ENCODE results near the gene MEIS2. TPM values are rescaled to one million over a fixed set of nuclear protein-coding genes. Genes with fewer than 3 reads are reported as not detected.

MEIS2 gene
- total RNA-seq, result 6.3 and 15.0 TPM in 2 replicates

DNA sequence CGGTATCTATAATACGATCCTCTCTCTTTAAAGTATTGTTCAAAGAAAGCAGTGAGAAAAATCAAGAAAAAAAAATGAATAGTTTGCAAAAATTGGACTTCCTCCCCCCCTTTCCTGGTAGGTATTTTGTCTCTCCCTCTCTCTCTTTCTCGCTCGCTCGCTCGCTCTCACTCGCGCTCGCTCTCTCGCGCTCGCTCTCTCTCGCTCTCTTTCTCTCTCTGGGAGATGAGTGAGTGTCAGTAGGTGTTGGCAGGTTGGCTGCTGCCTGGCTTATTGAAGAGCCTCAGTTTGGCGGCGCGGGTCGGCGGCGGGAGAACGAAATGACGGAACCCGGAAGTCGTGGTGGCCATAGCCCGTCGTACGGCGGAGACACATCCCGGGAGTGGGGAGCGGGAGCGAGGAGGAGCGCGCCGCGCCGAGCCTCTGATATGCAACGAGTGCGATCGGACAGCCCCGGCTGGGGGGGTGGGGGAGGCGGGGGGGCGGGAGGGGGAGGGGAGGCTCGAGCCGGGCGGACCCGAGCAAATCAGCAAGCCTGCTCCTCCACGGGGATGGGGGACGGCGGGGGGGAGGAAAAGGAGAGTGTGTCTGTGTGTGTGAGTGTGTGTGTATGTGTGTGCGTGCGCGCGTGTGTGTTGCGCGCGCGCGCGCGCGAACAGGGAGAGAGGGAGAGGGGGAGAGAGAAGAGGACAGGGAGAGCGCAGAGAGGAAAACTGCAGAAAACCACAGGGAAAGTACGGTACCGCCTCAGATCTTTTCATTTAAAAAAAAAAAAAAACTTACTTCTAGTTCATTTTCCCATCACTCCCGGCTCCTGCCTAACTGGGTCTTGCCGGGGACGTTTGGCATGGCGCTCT, at the start of gene MEIS2:
TSS of gene MEIS2 (minus strand) at position 441 of the 857 bp plus-strand sequence. CDS start 1,083 bp downstream, outside the sequence.
- DNase-seq (ENCODE audit: low read depth in 2 of 2), result peak; percentile 88 to 93

DNA sequence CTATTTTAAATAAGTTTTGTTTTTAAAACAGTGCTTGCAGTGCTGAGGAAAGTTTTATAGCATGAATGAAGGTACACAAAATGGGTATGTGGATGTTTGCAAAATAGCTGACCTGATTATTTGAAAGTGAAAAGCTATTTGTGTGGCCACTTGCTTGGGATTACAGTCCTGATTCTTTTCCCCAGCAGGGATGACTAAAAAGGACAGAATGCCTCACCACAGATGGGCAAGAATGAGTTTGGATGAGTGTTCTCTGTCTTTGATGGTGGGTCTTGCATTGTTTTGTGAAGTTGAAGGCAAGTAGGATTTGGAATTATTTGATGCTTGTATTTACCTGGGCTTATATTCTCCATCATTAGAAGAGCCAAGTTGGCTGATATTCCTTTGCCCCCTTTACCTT, 48.8 kb upstream of the MEIS2 start:
- no peak for DNase-seq (ENCODE audit: low read depth in 2 of 2)

DNA sequence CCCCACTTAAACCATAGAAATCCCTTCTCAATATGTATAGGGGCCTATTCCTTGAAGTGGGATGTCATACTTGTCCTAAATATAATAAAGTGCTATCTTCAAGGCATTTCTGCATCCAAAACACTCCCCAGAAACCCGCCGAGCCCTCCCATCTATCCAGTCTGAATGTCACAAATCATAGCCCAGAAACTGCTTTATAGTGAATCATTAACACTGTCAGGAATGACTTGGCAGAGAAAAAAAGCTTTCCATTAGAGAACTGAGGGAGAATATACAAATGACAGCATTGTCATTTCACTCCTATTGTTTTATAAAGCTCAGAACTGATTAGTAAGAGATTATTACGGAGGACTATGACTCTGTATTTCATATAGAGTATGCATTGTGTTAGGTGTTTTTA, 48.4 kb upstream of the MEIS2 start:
- no peak for DNase-seq (ENCODE audit: low read depth in 2 of 2)

DNA sequence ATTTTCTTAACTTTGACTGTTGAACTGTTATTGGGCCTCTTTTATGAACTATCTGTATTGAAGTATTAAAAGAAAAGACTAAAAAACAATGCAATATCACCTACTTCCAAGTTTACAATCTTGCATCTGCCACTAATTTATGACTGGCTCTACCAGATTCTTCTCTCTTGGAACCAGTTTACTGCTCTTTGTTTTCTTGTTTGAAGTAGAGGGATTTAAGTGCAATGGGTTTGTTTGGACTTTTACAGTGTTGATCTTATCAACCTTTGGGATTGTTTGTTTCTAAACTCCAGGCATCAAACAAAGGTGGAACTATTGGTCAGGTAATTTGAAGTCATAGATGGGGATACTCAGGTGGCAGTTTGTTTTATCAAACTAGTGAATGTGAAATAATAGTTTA, 43.0 kb upstream of the MEIS2 start:
- DNase-seq (ENCODE audit: low read depth in 2 of 2), result no peak

DNA sequence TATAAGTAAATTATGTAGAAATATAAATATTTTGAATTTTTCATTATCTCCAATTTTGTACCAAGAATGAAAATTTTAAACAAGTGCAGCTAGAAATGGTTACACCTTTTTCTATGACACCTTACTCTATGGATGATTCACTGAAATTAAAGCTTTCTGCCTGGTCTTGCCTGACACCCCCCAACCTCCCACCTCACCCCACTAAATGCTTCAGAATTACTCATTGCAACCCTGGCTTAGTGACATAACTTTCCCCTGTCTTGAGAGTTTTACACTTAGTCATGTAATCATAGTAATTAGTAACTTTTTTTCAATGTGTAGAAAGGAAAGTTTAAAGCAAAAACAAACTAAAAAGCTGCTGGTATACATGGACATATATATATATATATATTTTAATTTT, 42.0 kb upstream of the MEIS2 start:
- no peak for DNase-seq (ENCODE audit: low read depth in 2 of 2)

DNA sequence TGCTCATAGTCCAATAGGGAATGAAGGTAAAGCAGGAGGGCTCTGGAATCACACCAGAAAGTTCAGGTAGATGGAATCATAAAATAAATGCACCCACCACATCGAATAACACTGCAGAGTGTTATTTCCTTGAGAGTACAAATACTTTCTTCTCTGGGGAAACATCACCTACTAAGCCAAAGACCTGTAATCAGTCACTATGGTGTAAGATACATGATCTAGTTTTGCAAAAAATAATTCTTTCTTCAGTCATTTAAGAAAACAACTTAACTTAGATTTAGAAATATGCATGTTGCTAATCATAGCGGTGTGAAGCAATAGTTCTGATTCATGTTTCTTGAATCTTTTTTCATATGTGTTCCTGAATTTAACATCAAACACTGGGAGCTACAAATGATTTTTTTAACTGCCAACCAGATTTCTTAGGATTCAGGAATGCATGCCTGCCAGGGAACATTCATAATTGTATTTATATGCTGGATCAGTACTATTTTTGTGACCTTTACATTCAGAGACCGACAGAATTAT, 40.2 kb upstream of the MEIS2 start:
- no peak for DNase-seq (ENCODE audit: low read depth in 2 of 2)

DNA sequence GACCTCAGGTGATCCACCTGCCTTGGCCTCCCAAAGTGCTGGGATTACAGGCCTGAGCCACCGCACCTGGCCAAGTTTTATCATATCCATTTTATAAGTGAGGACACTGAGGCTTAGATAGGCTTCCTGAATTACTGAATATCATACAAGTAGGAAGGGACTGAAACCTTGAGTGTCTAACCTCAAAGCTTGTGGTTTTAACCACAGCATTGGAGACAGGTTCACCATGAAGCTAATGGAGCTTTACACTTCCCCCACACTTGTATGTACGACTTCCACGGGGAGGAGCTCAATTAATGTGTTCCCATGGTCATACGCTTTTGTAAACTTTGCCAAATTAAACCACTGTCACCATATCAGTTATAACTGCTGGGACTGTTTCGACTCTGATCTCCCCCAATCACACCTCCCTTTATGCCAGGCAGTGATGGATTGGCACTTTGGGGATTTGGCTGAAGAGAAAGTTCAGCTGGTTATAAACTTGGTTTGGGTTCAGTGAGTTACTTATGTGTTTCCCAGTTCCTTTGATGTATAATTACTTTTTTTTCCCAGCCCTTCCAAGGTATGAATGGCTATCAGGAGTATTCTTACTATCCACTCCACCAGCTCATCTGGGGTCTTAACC, 38.4 kb upstream of the MEIS2 start:
- no peak for DNase-seq (ENCODE audit: low read depth in 2 of 2)

DNA sequence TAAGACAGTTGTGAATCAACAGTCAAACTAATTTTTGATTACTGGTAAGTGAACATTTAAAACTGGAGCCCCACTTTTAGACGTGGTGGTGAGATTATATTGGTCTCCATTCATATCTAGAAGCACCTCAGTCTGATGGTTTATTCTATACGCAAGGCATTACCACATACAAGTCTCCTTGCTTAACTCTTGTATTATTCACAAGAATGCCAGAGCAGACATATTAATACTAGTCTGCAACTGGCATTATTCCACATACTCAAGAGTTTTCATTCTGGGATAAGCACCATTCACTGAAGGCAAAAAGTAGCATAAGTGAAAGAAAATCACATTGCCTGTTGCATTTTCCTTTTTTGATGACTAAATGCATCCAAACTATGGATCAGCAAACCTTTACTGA, 36.9 kb upstream of the MEIS2 start:
- no peak for DNase-seq (ENCODE audit: low read depth in 2 of 2)

DNA sequence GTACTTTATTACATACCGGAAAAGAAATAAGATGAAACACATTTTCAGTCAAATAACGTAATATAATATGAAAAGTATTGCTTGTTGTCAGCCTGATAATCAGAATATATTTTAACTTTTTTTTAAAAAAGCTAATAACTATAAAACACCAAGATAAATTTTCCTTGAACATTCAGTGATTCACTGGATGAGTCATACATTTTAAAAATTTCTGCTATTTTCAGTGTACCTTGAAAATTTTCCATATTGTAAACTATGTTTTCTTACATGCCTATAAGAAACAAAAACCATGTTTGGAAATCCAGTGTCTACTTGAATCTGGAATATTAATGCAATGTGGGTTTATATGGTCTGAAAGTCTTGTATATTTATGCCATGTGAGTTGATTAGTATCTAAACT, 36.3 kb upstream of the MEIS2 start:
- DNase-seq (ENCODE audit: low read depth in 2 of 2), result no peak

DNA sequence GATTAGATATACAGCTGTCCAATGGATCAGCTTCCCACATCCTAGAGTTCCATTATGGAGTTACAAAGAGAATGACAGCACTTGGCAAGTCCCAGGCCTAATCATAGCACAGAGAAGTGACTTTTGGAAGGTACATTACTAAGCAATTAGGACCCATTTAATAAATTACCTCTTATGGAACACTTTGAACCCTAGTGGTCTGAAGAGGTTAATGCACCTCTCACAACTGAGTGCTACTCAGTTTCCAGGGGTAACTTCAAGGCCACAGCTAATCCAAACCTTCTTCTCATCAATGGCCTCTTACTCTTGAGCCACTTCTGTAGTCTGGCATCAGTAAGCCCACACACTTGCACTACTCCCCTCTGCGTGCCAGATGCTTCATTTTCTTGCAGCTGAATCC, 34.9 kb upstream of the MEIS2 start:
- DNase-seq (ENCODE audit: low read depth in 2 of 2), result peak in 1 of 2 donors; percentile 32

DNA sequence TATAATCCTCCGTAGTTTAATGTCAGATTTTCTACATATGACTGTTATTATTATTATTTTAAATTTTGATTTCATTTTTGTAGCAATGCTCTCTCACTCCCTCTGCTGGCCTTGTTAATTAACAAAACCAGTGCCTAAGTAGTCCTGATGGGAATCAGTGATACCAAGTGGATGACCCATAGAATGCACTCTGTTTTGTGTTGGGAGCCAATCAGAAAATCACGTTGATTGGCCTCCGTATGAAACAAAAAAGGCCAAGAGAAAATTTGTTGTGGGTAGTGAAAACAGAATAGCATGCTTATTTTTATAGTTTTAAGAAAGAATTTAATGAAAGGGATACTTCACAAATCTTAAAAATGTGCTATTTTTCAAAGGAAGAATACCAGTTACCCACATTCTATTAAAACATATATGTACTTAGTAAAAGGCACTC, 34.4 kb upstream of the MEIS2 start:
- DNase-seq (ENCODE audit: low read depth in 2 of 2), result peak; percentile 33 to 59

DNA sequence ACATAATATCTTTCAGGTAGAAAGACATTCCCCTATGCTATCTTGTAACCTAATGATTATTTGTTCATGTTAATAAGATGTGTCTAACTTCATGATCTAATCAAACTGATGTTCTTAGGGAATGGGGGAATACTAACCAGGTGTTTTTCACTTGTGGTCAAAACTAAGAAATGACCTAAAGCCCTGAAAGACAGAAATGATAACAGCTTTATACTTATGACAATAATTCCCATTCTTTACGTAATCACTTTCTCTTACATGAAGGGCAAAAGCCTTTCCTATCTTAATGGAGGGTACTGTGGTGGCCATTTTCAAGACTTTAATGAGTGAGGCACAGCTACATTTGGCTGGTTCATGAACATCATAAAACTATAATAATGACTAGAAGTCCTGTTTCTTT, 33.9 kb upstream of the MEIS2 start:
- no peak for DNase-seq (ENCODE audit: low read depth in 2 of 2)

DNA sequence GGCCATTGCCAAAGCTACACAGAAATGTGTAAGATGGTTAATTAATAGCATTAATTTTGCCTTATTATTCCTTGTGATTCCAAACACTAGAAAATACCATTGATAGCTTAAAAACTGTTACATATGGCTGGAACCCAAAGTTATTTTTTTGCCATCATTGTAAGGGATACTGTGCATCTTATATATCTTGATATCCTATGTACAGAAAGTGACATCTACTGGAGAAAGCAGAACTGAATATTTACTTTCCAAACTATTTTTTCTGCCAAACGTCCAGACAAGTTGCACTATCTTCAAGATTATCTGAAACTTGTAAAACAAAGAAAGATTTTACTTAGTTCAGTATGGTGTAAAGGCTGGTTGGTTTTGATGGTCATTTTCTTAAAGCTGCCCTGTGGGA, 33.3 kb upstream of the MEIS2 start:
- DNase-seq (ENCODE audit: low read depth in 2 of 2), result peak in 1 of 2 donors; percentile 17

DNA sequence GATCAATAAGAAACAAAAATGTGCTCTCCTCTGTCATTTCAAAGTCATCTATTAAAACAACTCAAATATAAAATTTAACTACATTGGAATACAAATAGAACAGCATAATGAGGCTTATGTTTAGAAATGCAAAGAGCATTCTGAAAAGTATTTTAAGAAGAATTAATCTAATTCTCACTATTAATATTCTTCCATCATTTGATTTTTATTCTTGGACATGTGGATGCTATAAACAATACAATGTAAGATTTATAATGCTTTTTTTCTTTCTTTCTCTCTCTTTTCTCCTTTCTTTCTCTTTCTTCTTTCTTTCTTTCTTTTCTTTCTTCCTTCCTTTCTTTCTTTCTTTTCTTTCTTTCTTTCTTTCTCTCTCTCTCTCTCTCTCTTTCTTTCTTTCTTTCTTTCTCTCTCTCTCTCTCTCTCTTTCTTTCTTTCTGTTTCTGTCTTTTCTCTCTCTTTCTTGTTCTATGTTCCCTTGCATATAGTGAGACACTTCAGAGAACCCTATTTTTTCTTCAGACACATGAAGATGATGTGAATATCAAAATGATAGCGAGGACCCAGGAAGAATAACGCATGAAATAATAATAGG, 32.6 kb upstream of the MEIS2 start:
- no peak for DNase-seq (ENCODE audit: low read depth in 2 of 2)

DNA sequence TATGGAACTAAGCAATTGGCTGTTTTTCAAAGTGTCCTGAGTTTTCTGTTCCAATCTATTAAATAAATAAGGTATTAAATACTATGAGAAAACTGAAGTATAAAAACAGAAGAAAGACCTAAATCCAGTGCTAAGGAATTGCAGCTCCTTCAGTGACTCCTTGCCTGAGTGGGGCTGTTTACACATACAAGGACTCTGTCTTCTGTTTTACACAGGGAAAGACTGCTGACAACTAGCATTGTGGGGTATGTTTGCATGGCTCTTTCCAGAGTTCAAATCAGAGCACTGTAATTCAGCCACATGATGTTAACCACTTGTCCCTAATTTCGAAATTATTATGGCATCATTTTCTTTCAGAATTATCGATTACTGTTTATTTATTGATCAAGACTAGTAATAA, 31.3 kb upstream of the MEIS2 start:
- DNase-seq (ENCODE audit: low read depth in 2 of 2), result no peak

DNA sequence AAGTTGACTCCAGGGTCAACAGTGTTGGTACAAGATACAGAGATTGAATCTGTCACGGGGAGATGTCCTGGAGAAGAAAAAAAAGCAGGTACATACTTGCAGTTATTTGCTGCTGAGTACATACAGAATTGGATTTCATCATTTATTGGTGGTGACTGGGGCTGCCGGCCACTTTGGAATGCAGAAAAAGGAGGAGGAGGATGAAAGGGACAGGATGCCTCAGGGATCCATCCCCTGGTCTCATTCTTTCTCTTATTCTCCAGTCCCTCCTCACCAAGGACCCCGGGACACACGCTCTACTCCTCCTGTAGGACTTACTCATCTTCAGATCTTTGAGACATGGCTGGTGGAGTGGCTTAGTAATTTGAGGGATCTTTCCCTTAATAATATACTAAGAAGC, 30.0 kb upstream of the MEIS2 start:
- no peak for DNase-seq (ENCODE audit: low read depth in 2 of 2)

DNA sequence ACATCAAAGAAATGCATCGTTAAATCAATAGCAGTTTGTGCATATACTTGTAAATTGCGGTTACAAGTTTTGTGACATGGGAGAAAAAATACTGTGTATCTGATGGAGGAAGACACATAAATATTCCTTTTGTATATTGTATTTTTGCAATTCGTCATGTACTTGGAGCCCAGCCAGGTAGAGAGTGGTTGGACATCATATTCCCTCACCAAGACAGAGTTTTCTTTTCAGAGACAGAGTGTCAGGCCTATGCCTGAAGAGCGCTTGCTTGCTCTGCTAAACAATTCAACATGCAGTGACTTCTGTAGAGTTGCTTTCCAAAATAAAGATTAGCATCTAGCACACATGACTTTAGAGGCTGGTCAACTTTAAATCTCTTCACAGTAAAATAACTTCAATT, 24.8 kb upstream of the MEIS2 start:
- DNase-seq (ENCODE audit: low read depth in 2 of 2), result no peak

DNA sequence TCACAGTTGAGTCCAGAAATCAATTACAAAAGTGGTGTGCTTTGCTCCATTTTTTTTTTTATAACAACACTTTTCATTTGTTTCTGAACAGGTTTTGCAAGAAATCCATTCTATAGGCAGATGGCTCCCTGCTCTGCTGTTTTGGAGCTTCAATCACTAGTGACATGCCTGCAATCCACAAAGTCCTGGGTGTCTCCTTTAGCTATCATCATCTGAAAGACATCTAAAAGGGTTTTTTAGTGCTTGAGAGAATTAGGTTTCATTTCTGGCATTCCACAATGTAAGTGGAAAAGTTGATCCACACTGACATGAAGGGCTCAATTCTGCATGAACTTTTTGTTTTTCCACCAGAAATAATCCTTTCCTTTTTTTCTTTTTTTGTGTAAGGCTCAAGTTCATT, 24.0 kb upstream of the MEIS2 start:
- no peak for DNase-seq (ENCODE audit: low read depth in 2 of 2)

DNA sequence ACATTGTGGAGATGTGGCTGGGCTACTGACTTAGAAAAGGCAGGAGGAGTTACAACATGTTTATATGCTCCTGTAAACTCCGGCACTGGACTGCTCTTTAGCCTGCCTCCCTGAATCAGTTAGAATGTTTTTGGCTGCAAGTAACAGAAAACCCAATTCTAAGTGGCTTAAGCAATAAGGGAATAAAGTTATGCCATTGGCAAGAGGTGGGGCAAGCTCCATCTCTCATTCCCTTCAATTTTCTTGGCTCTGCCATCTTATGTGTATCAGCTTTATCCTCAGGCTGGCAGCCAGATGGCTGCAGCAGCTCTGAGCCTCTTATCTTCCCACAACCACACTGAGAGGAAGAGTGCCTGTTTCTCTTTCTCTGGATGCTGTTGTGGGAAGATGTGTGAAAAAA, 22.4 kb upstream of the MEIS2 start:
- DNase-seq (ENCODE audit: low read depth in 2 of 2), result no peak

DNA sequence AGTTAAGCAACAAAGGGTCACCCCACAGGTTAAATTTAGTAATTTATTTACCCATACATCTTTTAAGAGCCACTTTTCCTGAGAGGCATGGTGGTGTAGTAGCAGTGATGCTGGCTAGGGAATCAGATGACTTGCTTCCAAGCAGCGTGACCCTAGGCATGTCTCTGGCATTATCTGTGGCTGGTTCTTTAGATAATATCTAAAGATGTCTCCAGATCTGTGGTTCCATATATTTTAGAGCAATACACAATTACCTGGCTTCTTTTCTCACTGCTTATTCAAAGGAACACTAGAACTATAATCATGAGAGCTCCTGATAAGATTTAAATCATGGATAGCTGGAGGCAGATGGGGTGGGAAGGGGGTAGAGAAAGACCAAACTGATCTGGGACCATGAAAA, 21.1 kb upstream of the MEIS2 start:
- DNase-seq (ENCODE audit: low read depth in 2 of 2), result no peak

DNA sequence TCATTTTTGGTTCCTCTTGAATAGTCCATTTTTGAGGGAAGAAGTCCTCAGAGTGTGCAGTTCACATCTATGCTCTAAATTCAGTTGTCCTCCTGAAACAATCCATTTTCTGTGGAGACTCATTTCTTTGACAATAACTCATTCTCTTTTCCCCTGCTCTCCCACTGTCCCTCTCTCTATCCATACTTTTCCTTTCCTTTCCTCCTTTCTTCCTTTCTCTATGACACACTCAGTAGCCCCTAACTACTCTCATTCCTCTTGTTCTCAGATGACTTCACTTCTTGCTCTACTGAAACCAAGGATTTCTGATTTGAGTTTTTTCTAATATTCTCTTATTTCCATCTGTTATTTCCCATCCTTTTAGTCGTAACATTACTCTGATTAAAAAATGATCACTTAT, 16.7 kb upstream of the MEIS2 start:
- DNase-seq (ENCODE audit: low read depth in 2 of 2), result no peak

DNA sequence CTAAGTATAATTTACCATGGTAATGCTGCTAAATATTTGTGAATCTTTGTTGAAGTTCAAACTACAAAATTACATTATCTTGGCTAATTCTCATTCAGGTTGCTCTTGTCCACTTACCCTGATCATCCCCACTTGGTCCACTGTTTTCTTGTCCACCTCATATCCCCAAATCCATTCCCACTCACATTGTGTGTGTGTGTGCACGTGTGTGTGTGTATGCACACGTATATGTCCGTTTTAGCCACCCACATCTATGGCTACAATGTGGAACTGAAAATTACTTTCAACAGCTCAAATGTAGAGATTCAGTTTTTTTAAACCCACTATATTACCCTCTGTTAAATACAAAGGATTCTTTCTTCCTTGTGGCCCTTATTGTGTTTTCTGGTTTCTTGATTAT, 15.2 kb upstream of the MEIS2 start:
- DNase-seq (ENCODE audit: low read depth in 2 of 2), result no peak

Measured in dermis microvascular lymphatic vessel endothelial cell (primary cell).